H1 (cell line): Measurements from ENCODE around the gene CCDC7. TPM values are rescaled to one million over a fixed set of nuclear protein-coding genes. Genes with fewer than 3 reads are reported as not detected.

Experiments used
- CTCF ChIA-PET: fragments of 300-600 bp; sonication (Branson Sonifier 250); formaldehyde crosslinking; loops from one replicate; lab custom pipeline; 2021; ENCODE audit not compliant: partially characterized antibody; lab: Charles Lee
- POLR2A ChIA-PET: fragments of 300-600 bp; sonication (Branson Sonifier 250); formaldehyde crosslinking; loops from one replicate; lab custom pipeline; 2021; ENCODE audit warnings: inconsistent platforms; ENCODE audit not compliant: partially characterized antibody; lab: Charles Lee
- DNase-seq, 2 experiments: peaks; one replicate each; pipeline versions ENCODE4 v3.0.0 to v3.0.0-alpha.2; 2010 to 2022; ENCODE audit warnings: low spot score in 2 of 2, low read depth in 1 of 2, mixed read lengths in 1 of 2
- FAIRE-seq: peaks from 2 replicates; lab custom pipeline; 2011; peaks lifted over from hg19 to GRCh38; lab: Jason Lieb, UNC
- H2AFZ ChIP-seq: 2 replicates; pipeline ENCODE4 v1.8.1; 2012; ENCODE audit warnings: low read length, inconsistent platforms
- H2AK5ac ChIP-seq: 2 replicates; pipeline ENCODE4 v1.6.1; 2013; ENCODE audit warnings: low read depth, low read length
- H2BK120ac ChIP-seq: replicated peaks from 2 replicates; pipeline ENCODE3; 2013; ENCODE audit warnings: low read depth, low read length, inconsistent platforms
- H2BK12ac ChIP-seq: 2 replicates; pipeline ENCODE4 v1.6.1; 2013; ENCODE audit warnings: low read depth, low read length
- H2BK15ac ChIP-seq: 2 replicates; pipeline ENCODE4 v1.6.1; 2013; ENCODE audit warnings: low read length
- H2BK20ac ChIP-seq: 2 replicates; pipeline ENCODE4 v1.6.1; 2013; ENCODE audit warnings: low read length
- H2BK5ac ChIP-seq: 2 replicates; pipeline ENCODE4 v1.6.1; 2013; ENCODE audit warnings: low read depth, low read length
- H3K14ac ChIP-seq: 2 replicates; pipeline ENCODE4 v1.6.1; 2013; ENCODE audit warnings: inconsistent platforms; ENCODE audit not compliant: insufficient read length
- H3K18ac ChIP-seq: 2 replicates; pipeline ENCODE4 v1.6.1; 2013; ENCODE audit warnings: low read length; ENCODE audit errors: extremely low read depth
- H3K23ac ChIP-seq: 2 replicates; pipeline ENCODE4 v1.6.1; 2013; ENCODE audit warnings: inconsistent platforms; ENCODE audit not compliant: insufficient read length
- H3K23me2 ChIP-seq: 2 replicates; pipeline ENCODE4 v1.6.1; 2013; ENCODE audit warnings: low read depth, low read length
- H3K27ac ChIP-seq: 2 replicates; pipeline ENCODE4 v1.6.1; 2011; ENCODE audit warnings: low read depth, low read length, inconsistent platforms
- H3K27me3 ChIP-seq, 4 experiments: replicated peaks in 1 of 4; 1 replicate in 1 of 4; 2 replicates in 3 of 4; pipeline versions ENCODE4 v1.6.1 to v1.8.1; 2011 to 2013; ENCODE audit warnings: low read length in 3 of 4, mild to moderate bottlenecking in 3 of 4, inconsistent platforms in 2 of 4, mixed read lengths in 2 of 4, moderate library complexity in 1 of 4; ENCODE audit not compliant: control insufficient read depth in 3 of 4, insufficient read depth in 3 of 4; ENCODE audit errors: extremely low read depth in 1 of 4
- H3K36me3 ChIP-seq, 4 experiments: 2 replicates each; pipeline versions ENCODE4 v1.6.1 to v1.8.1; 2011 to 2013; ENCODE audit warnings: mild to moderate bottlenecking in 4 of 4, low read length in 3 of 4, moderate library complexity in 2 of 4, control low read depth in 1 of 4, inconsistent platforms in 1 of 4; ENCODE audit not compliant: insufficient read depth in 4 of 4, control insufficient read depth in 2 of 4
- H3K4ac ChIP-seq: replicated peaks from 2 replicates; pipeline ENCODE3; 2013; ENCODE audit warnings: low read length, low read depth, mixed read lengths, inconsistent platforms; ENCODE audit not compliant: insufficient read length
- H3K4me1 ChIP-seq, 4 experiments: replicated peaks in 1 of 4; 1 replicate in 1 of 4; 2 replicates in 3 of 4; pipeline versions ENCODE4 v1.6.1 to v1.8.1; 2011 to 2013; ENCODE audit warnings: low read length in 3 of 4, inconsistent platforms in 2 of 4, mixed read lengths in 1 of 4; ENCODE audit not compliant: insufficient read depth in 4 of 4, control insufficient read depth in 3 of 4
- H3K4me2 ChIP-seq, 2 experiments: 2 replicates each; pipeline versions ENCODE4 v1.6.1 to v1.8.1; 2011 to 2013; ENCODE audit warnings: low read depth in 2 of 2, low read length in 2 of 2, control low read depth in 1 of 2, inconsistent platforms in 1 of 2, mild to moderate bottlenecking in 1 of 2; ENCODE audit not compliant: insufficient read depth in 1 of 2
- H3K4me3 ChIP-seq, 4 experiments: fragments of 200-600, 300-600 bp in 1 of 4; sonication (generic), shearing (Covaris generic), sonication (Bioruptor Twin) in 1 of 4; 2 replicates each; pipeline versions ENCODE4 v1.5.1 to v1.8.1; 2011 to 2016; ENCODE audit warnings: low read length in 4 of 4, low read depth in 3 of 4, control low read depth in 2 of 4, inconsistent platforms in 2 of 4, mild to moderate bottlenecking in 2 of 4, mixed read lengths in 1 of 4, moderate library complexity in 1 of 4; ENCODE audit not compliant: insufficient read depth in 2 of 4; ENCODE audit errors: extremely low read depth in 1 of 4
- H3K56ac ChIP-seq: replicated peaks from 2 replicates; pipeline ENCODE3; 2013; ENCODE audit warnings: low read depth, mild to moderate bottlenecking, mixed read lengths, low read length, inconsistent platforms; ENCODE audit not compliant: insufficient read length
- H3K79me1 ChIP-seq: 2 replicates; pipeline ENCODE4 v1.6.1; 2013; ENCODE audit warnings: low read depth, low read length, control low read depth
- H3K79me2 ChIP-seq, 2 experiments: 2 replicates each; pipeline versions ENCODE4 v1.6.1 to v1.8.1; 2012 to 2013; ENCODE audit warnings: low read length in 2 of 2, mild to moderate bottlenecking in 2 of 2, inconsistent platforms in 1 of 2; ENCODE audit not compliant: insufficient read depth in 2 of 2, control insufficient read depth in 1 of 2
- H3K9ac ChIP-seq, 4 experiments: replicated peaks in 1 of 4; 1 replicate in 1 of 4; 2 replicates in 3 of 4; pipeline versions ENCODE4 v1.6.1 to v1.8.1; 2011 to 2013; ENCODE audit warnings: low read depth in 3 of 4, low read length in 3 of 4, control low read depth in 2 of 4, mild to moderate bottlenecking in 2 of 4, moderate library complexity in 2 of 4, inconsistent platforms in 1 of 4; ENCODE audit errors: extremely low read depth in 1 of 4
- H3K9me3 ChIP-seq, 2 experiments: 2 replicates each; pipeline versions ENCODE4 v1.6.1 to v1.8.1; 2012 to 2013; ENCODE audit warnings: mild to moderate bottlenecking in 2 of 2, moderate library complexity in 2 of 2, control low read depth in 1 of 2, inconsistent platforms in 1 of 2, low read depth in 1 of 2, low read length in 1 of 2, mixed read lengths in 1 of 2; ENCODE audit not compliant: insufficient read depth in 2 of 2
- H4K20me1 ChIP-seq, 2 experiments: replicated peaks in 1 of 2; 2 replicates each; pipeline versions ENCODE3 to v1.8.1; 2011 to 2013; ENCODE audit warnings: inconsistent platforms in 2 of 2, low read length in 2 of 2, mild to moderate bottlenecking in 1 of 2; ENCODE audit not compliant: insufficient read depth in 2 of 2, control insufficient read depth in 1 of 2
- H4K5ac ChIP-seq: 2 replicates; pipeline ENCODE4 v1.6.1; 2013; ENCODE audit warnings: low read length, low read depth, mixed read lengths, inconsistent platforms; ENCODE audit not compliant: insufficient read length
- H4K8ac ChIP-seq: 2 replicates; pipeline ENCODE4 v1.8.0; 2013; ENCODE audit warnings: mild to moderate bottlenecking, moderate library complexity, low read length, inconsistent platforms; ENCODE audit not compliant: insufficient read depth; ENCODE audit errors: extremely low read depth
- H4K91ac ChIP-seq: replicated peaks from 2 replicates; pipeline ENCODE3; 2013; ENCODE audit warnings: low read length, mixed read lengths, inconsistent platforms; ENCODE audit not compliant: insufficient read length
- CBX5 ChIP-seq: fragments of 300-800, 300-1000 bp; sonication (generic); IDR thresholded peaks from 2 replicates; pipeline ENCODE4 v1.7.1; 2016; ENCODE audit warnings: antibody characterized with exemption, low read length, low read depth
- KDM1A ChIP-seq: fragments of 200-600, 300-600 bp; sonication (generic); IDR thresholded peaks from 2 replicates; pipeline ENCODE4 v1.7.1; 2016; ENCODE audit warnings: mild to moderate bottlenecking, low read length, borderline replicate concordance
- NANOG ChIP-seq: IDR thresholded peaks from 2 replicates; pipeline ENCODE4 v1.6.1; 2011; ENCODE audit warnings: low read length, low read depth, mild to moderate bottlenecking, inconsistent platforms; ENCODE audit not compliant: insufficient read depth, poor library complexity, severe bottlenecking
- PHF8 ChIP-seq: fragments of 200-600 bp; sonication (generic); conservative IDR thresholded peaks from 2 replicates; pipeline ENCODE4 v1.7.1; 2012; ENCODE audit warnings: low read depth, mild to moderate bottlenecking, inconsistent platforms, low read length, moderate library complexity
- SP1 ChIP-seq: IDR thresholded peaks from 2 replicates; pipeline ENCODE4 v1.6.1; 2011; ENCODE audit warnings: low read depth, low read length
- TEAD4 ChIP-seq: IDR thresholded peaks from 2 replicates; pipeline ENCODE4 v1.6.1; 2012; ENCODE audit warnings: low read depth, low read length, inconsistent platforms, mixed read lengths
- WGBS, 2 experiments: shearing (Covaris generic) in 1 of 2; methylation state at CpG; one replicate each; pipeline versions ENCODE4 v1.1.6 to v1.1.7; 2013 to 2015; ENCODE audit warnings: low lambda C conversion rate in 2 of 2, mixed read lengths in 2 of 2, inconsistent platforms in 1 of 2, low coverage in 1 of 2, missing lambda C conversion rate in 1 of 2; ENCODE audit not compliant: insufficient replicate concordance in 2 of 2, insufficient coverage in 1 of 2, insufficient read length in 1 of 2; ENCODE audit errors: extremely low coverage in 1 of 2, missing lambda C conversion rate in 1 of 2; 5-methylcytosine and 5-hydroxymethylcytosine counted together
- polyA plus RNA-seq, 7 experiments: library from polyadenylated mRNA; depleted of rRNA in 3 of 7; stranded (reverse) in 5 of 7; unstranded in 2 of 7; fragments of >200 nt in 5 of 7; fragments of 200-250 nt in 2 of 7; gene quantifications; 1 replicate in 5 of 7; 2 replicates in 1 of 7; 4 replicates in 1 of 7; pipeline versions ENCODE4 v1.2.1 to v1.2.3, GENCODE V29; 2011 to 2013; ENCODE audit warnings: missing spikeins in 2 of 7, mixed read lengths in 2 of 7
- total RNA-seq: library from RNA; stranded (reverse); fragmentation: NEBNext Ultra II Directional; extraction: Animal tissue kit (Norgen Biotek cat#: 25700); gene quantifications from 2 replicates; pipeline ENCODE4 v1.2.1, GENCODE V29; 2021

CCDC7 gene
- total and polyA plus RNA-seq, 2 of the 8 experiments (the other 6 are each of a cell fraction or from before 2014, with no cell fraction given) = 0.18 to 0.74 TPM

- Histone ChIP-seq H2BK15ac (no peak overlapping the region), H3K4me3 (no peak overlapping the region), H4K91ac (no peak overlapping the region), H2BK20ac (no peak overlapping the region), H2BK5ac (no peak overlapping the region), H2BK12ac (no peak overlapping the region), H3K4me2 (no peak overlapping the region), H3K23ac (no peak overlapping the region), H3K4ac (no peak overlapping the region), H2AFZ (no peak overlapping the region), H2AK5ac (no peak overlapping the region), H3K27me3 (no peaks in the 10 kb centered on the region; a peak in 1 of 7 replicates), H3K27ac (no peak overlapping the region), H3K79me2 (no peaks in the 10 kb centered on the region), H3K36me3 (no peaks in the 10 kb centered on the region; a peak in 1 of 8 replicates), H4K20me1 (no peaks in the 10 kb centered on the region), H3K56ac (no peak overlapping the region), H4K5ac (no peak overlapping the region), H3K23me2 (no peaks in the 10 kb centered on the region), H2BK120ac (no peak overlapping the region), H4K8ac (no peak overlapping the region), H3K18ac (no peak overlapping the region), H3K4me1 (no peaks in the 10 kb centered on the region), H3K9ac (no peak overlapping the region), H3K79me1 (no peaks in the 10 kb centered on the region), H3K14ac (no peak overlapping the region), H3K9me3 (peaks cover 22 to 23% of the 10 kb centered on the region in 2 experiments)
- POLR2A ChIA-PET = interaction anchor here (0.5 kb wide), 1 partner anchor 215 kb away, joined by 3 read pairs; no protein-coding TSS in a partner anchor
- WGBS, 2 experiments = 100% methylated on average over 1 of the region's 1 CpG; no CpG with 5 or more reads in 1 of the 2 experiments
- FAIRE-seq = no peak
- no peak for DNase-seq
- CTCF ChIA-PET = no interaction called here
- TF ChIP-seq CBX5 (no peak), PHF8 (no peak), NANOG (no peak), SP1 (no peak), TEAD4 (no peak), KDM1A (no peak)
Observed at GRCh38 chr10:32489158-32489557, 43.2 kb downstream of the CCDC7 start.
